Left renal cortex interstitium (tissue), 4 donors: ENCODE results near the gene SLC30A1. TPM values are rescaled to one million over a fixed set of nuclear protein-coding genes. Genes with fewer than 3 reads are reported as not detected.

Experiments used
- DNase-seq, 4 donors: peaks; one replicate each; pipeline ENCODE4 v3.0.0-alpha.2; 2013; ENCODE audit warnings: low read depth in 4 of 4, low spot score in 2 of 4, missing footprints in 1 of 4
- polyA plus RNA-seq, 4 donors: library from polyadenylated mRNA; unstranded; fragments of 120-200 nt; gene quantifications; one replicate each; pipeline ENCODE4 v1.2.1, GENCODE V29; 2013; ENCODE audit not compliant: insufficient read length in 4 of 4

The SLC30A1 gene
- polyA plus RNA-seq, 4 donors = 25.2 to 36.9 (median 34.0) TPM

- DNase-seq = no peak
Observed at GRCh38 chr1:211607754-211608473, 29.0 kb upstream of the SLC30A1 start.

GRCh38 chr1:211606914-211607753 lies 28.2 kb upstream of the SLC30A1 start:
- DNase-seq = no peak

- no peak for DNase-seq
Observed at GRCh38 chr1:211606332-211606913, 27.5 kb upstream of the SLC30A1 start.

GRCh38 chr1:211605603-211606331 lies 26.8 kb upstream of the SLC30A1 start:
- DNase-seq = no peak

GRCh38 chr1:211605034-211605433 lies 26.1 kb upstream of the SLC30A1 start:
- no peak for DNase-seq

- DNase-seq = no peak
Observed at GRCh38 chr1:211604548-211604947, 25.6 kb upstream of the SLC30A1 start.

GRCh38 chr1:211603713-211604112 lies 24.8 kb upstream of the SLC30A1 start:
- no peak for DNase-seq

GRCh38 chr1:211603191-211603701 lies 24.3 kb upstream of the SLC30A1 start:
- DNase-seq = no peak

GRCh38 chr1:211601982-211602670 lies 23.2 kb upstream of the SLC30A1 start:
- no peak for DNase-seq

- no peak for DNase-seq
Observed at GRCh38 chr1:211601159-211601558, 22.2 kb upstream of the SLC30A1 start.

GRCh38 chr1:211599250-211599649 lies 20.3 kb upstream of the SLC30A1 start:
- no peak for DNase-seq

- DNase-seq = no peak
Observed at GRCh38 chr1:211598514-211598913, 19.6 kb upstream of the SLC30A1 start.

- DNase-seq = no peak
Observed at GRCh38 chr1:211596418-211597181, 17.6 kb upstream of the SLC30A1 start.

- DNase-seq = no peak
Observed at GRCh38 chr1:211595419-211595818, 16.5 kb upstream of the SLC30A1 start.

- no peak for DNase-seq
Observed at GRCh38 chr1:211591980-211592493, 13.1 kb upstream of the SLC30A1 start.

GRCh38 chr1:211589782-211590721 lies 11.1 kb upstream of the SLC30A1 start:
- no peak for DNase-seq

GRCh38 chr1:211588711-211589110 lies 9.8 kb upstream of the SLC30A1 start:
- DNase-seq = no peak

GRCh38 chr1:211587123-211587522 lies 8.2 kb upstream of the SLC30A1 start:
- DNase-seq = no peak
